ENCODE measurements around the gene ASCL5. TPM values are rescaled to one million over a fixed set of nuclear protein-coding genes. Genes with fewer than 3 reads are reported as not detected.
A peak's percentile ranks its signal among the peaks of the same experiment; 100 is the strongest.

The ASCL5 gene
- total RNA-seq, 2 donors from 2014 or later, result not detected

GRCh38 chr1:201072922-201073321, 54.1 kb downstream of the ASCL5 start:
- DNase-seq, result no peak
- intact Hi-C loops (cut with DNase I, micrococcal nuclease), result no loop called here
- ATAC-seq, result no peak

- DNase-seq (no peak), ATAC-seq (peak; percentile 62)
- intact Hi-C loops (cut with DNase I, micrococcal nuclease), result no loop called here
Observed at GRCh38 chr1:201072149-201072548, 54.8 kb downstream of the ASCL5 start.

GRCh38 chr1:201069636-201070035, 57.3 kb downstream of the ASCL5 start:
- DNase-seq (no peak), ATAC-seq (no peak)
- intact Hi-C loops (cut with DNase I, micrococcal nuclease), result no loop called here

- ATAC-seq (no peak), DNase-seq (no peak)
- intact Hi-C loops (cut with DNase I, micrococcal nuclease), result no loop called here
Observed at GRCh38 chr1:201068976-201069375, 58.0 kb downstream of the ASCL5 start.

- intact Hi-C loops (cut with DNase I, micrococcal nuclease), result no loop called here
- no peak for ATAC-seq
- no peak for DNase-seq
Observed at GRCh38 chr1:201066986-201067385, 60.0 kb downstream of the ASCL5 start.

- DNase-seq (no peak), ATAC-seq (no peak)
- intact Hi-C loops (cut with DNase I, micrococcal nuclease), result no loop called here
Observed at GRCh38 chr1:201065686-201066085, 61.3 kb downstream of the ASCL5 start.

- ATAC-seq (no peak), DNase-seq (no peak)
- intact Hi-C loops (cut with DNase I, micrococcal nuclease), result no loop called here
Observed at GRCh38 chr1:201064806-201065205, 62.2 kb downstream of the ASCL5 start.

Other genes with a start within 250 kb of the ASCL5 start
- 100 to 1,000 TPM; 172 to 195 TPM for gene INAVA, start 232.3 kb downstream of the ASCL5 start, total RNA-seq
- gene KIF21B, start 103.5 kb downstream of the ASCL5 start, total RNA-seq, result 10 to 100 TPM in 1 of 2 donors, 1 to 10 TPM in 1; 5.5 to 11.0 TPM
- not detected for gene CACNA1S, start 14.8 kb downstream of the ASCL5 start, total RNA-seq
- 10 to 100 TPM; 23.4 to 29.3 TPM for gene TMEM9, start 27.3 kb upstream of the ASCL5 start, total RNA-seq
- gene IGFN1, start 63.6 kb upstream of the ASCL5 start, total RNA-seq, result under 1 TPM in 1 of 2 donors, not detected in 1; 0.39 TPM
- under 1 TPM; 0.18 to 0.42 TPM for gene PKP1, start 156.3 kb upstream of the ASCL5 start, total RNA-seq